HUES64 (cell line): ENCODE results near the gene PPM1K.

Experiments
- H3K27ac ChIP-seq: 2 replicates; pipeline ENCODE4 v1.7.0; 2013; ENCODE audit warnings: low read depth, low read length, inconsistent platforms
- H3K27me3 ChIP-seq: 2 replicates; pipeline ENCODE4 v1.6.1; 2013; ENCODE audit warnings: mild to moderate bottlenecking, low read length; ENCODE audit not compliant: insufficient read depth
- H3K36me3 ChIP-seq: 2 replicates; pipeline ENCODE4 v1.6.1; 2013; ENCODE audit warnings: mild to moderate bottlenecking, low read length; ENCODE audit not compliant: insufficient read depth
- H3K4me1 ChIP-seq: 2 replicates; pipeline ENCODE4 v1.6.1; 2013; ENCODE audit warnings: mild to moderate bottlenecking, low read length, moderate library complexity; ENCODE audit not compliant: insufficient read depth
- H3K4me3 ChIP-seq: 2 replicates; pipeline ENCODE4 v1.5.1; 2013; ENCODE audit warnings: mild to moderate bottlenecking, low read length, moderate library complexity
- H3K9ac ChIP-seq: 2 replicates; pipeline ENCODE4 v1.6.1; 2013; ENCODE audit warnings: mild to moderate bottlenecking, low read depth, low read length
- H3K9me3 ChIP-seq: 2 replicates; pipeline ENCODE4 v1.6.1; 2013; ENCODE audit warnings: low read depth, low read length; ENCODE audit not compliant: insufficient read depth
- WGBS: fragments of 150-250, 120-280 bp; methylation state at CpG from one replicate; pipeline ENCODE4 v1.1.7; 2013; ENCODE audit warnings: missing lambda C conversion rate; 5-methylcytosine and 5-hydroxymethylcytosine counted together

Gene PPM1K

DNA sequence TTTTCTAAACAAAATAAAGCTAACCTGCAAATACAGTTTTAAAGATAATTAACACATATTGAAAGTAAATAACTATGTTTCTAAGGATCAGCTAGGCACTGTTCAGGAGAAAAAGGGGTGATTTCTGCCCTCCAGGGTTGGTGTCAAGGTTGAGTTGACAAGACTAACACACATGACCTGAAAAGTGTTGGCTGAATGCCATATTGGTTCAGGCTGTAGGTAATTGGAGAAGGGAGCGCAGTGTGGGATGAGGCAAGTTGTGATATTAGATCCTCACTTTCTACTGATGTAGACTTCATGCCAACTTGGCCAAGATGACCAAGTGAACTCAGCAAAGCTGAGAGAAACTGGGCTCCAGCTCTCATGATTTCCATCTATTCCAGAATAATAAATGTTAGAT lies 42.2 kb downstream of the PPM1K start:
- Histone ChIP-seq H3K4me1 (no peaks in the 10 kb centered on the region), H3K9ac (no peak overlapping the region), H3K9me3 (no peaks in the 10 kb centered on the region), H3K27ac (no peak overlapping the region), H3K27me3 (no peaks in the 10 kb centered on the region), H3K36me3 (no peaks in the 10 kb centered on the region), H3K4me3 (no peak overlapping the region)
- 94% methylated on average over 1 of the region's 1 CpG for WGBS

DNA sequence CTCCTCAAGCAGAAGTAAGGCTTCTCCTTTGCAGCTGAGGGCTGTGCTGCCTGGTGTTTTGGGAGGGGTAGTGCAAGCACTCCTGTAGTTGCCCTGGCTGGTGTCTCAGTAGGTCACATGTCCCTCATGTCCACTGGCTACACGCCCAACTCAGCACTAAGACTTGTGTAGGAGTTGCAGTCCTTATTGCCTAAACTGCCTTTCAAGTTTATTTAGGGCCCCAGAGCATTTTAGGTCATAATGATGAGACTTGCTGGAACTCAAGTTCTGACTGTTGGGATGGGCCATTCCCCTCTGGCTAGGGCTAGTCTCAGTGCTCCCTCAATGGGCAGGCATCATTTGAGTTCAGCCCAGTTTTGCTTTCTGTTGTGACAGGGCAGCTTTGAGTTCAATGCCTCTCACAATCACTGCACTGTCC lies 44.1 kb downstream of the PPM1K start:
- Histone ChIP-seq H3K27me3 (no peaks in the 10 kb centered on the region), H3K4me3 (no peak overlapping the region), H3K9me3 (no peaks in the 10 kb centered on the region), H3K4me1 (no peaks in the 10 kb centered on the region), H3K9ac (no peak overlapping the region), H3K27ac (no peak overlapping the region), H3K36me3 (no peaks in the 10 kb centered on the region)
- WGBS = 100% methylated on average over 1 of the region's 1 CpG

DNA sequence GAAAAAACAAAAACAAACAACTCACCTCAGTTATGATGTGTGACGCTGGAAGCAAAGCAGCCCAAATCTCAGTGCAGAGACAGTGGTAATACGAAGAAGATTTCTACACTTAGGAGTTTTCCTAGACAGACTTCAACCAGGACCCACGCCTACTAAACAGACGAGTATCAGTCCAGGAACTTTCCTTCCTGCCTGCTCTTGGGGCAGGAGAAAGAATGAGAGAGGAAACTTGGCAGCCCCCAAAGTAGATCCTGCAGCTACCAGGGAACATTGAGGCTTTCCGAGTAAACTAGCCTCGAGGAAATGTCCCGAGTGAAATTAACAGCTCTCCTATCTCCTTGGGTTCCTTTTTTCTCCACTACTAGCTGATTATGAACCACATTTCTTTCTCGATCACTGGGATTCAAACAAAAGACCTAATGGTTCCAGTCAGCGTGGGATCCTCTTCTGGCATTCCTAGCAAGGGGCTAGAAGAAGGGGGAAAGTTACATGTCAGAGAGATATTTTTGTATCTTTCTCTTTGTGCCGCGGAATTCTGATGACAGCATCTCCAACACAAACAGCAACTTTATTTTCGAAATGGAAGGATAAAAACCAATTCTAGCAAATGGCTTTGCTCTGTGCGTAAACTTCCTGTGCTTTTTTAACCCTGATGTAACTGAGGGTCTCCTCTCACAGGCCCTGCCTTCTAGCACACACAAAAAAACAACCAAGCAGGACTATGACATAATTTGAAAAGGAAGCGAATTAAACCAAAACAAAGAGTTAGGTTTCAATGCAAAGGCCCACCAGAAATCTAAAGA lies 53.2 kb downstream of the PPM1K start:
- no peak overlapping the region for H3K27ac ChIP-seq

DNA sequence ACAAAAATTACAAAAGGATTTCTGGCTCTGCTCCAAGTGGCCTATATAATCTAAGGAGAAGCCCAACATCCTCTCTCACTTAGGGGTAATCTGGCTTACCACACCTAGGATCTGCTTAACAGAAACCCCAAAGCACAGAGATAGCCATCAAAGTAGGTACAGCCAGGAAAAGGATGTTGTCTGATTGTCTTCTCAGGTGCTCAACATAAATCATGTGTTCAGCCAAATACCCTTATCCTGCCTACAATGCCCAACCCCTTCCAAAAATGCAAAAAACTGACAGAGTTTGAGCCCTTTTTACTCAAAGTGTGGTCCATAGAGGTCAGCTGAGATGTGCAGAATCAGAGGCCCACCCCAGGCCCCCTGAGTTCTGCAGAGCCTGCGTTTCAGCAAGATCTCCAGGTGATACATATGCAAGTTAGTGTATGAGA lies 53.9 kb downstream of the PPM1K start:
- Histone ChIP-seq H3K27me3 (no peaks in the 10 kb centered on the region), H3K9ac (no peak overlapping the region), H3K4me1 (no peaks in the 10 kb centered on the region), H3K36me3 (no peaks in the 10 kb centered on the region), H3K9me3 (no peaks in the 10 kb centered on the region; the same call in 1 of the 2 replicates), H3K4me3 (no peak overlapping the region), H3K27ac (no peak overlapping the region)
- 89% methylated on average over 1 of the region's 1 CpG for WGBS

More for the DNA sequence above, 53.2 kb downstream of the PPM1K start:
- WGBS = 85% methylated on average over 14 of the region's 14 CpGs
- Histone ChIP-seq H3K9me3 (no peaks in the 10 kb centered on the region; the same call in 1 of the 2 replicates), H3K36me3 (no peaks in the 10 kb centered on the region), H3K27me3 (no peaks in the 10 kb centered on the region), H3K4me3 (no peak overlapping the region), H3K4me1 (no peaks in the 10 kb centered on the region), H3K9ac (no peak overlapping the region)

DNA sequence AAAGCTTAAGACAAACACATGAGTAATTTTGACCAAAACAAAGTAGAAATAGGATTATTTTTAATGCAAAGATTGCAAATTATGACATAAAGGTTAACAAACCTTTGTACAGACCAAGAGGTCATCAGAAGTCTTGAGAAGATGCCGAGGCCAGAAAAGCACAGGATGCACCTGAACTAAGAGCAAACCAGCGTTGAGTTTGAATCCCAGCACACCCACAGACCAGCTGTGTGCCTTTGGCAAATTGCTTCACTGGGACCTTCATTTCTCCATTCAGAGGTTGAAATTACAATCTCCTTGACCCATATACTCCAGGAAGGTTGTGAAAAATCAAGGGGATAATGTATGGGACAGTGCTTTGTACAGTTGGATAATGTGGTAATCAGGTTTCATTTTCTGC lies 56.6 kb downstream of the PPM1K start:
- Histone ChIP-seq H3K9ac (no peak overlapping the region), H3K27me3 (no peaks in the 10 kb centered on the region), H3K27ac (no peak overlapping the region), H3K36me3 (no peaks in the 10 kb centered on the region), H3K9me3 (no peaks in the 10 kb centered on the region), H3K4me1 (no peaks in the 10 kb centered on the region), H3K4me3 (no peak overlapping the region)
- 97% methylated on average over 2 of the region's 2 CpGs for WGBS

DNA sequence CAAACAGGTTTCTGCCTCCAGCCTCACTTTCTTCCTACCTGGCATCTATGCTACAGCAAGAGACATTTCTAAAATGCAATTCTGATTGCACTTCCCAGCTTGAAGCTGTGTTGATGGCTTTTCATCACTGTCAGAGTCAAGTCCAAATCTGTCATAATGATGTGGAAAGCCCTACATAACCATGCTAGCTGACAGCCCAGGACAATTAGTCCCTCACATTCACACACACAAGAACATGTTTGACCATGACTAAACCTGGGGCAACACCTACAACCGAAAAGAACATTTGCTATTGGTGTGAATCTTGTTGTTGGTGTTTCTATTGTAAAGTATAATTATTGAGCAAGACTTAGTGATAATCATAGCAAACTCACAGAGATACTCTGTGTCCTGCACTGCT lies 58.2 kb downstream of the PPM1K start:
- Histone ChIP-seq H3K9me3 (no peaks in the 10 kb centered on the region; the same call in 1 of the 2 replicates), H3K27ac (no peak overlapping the region), H3K36me3 (no peaks in the 10 kb centered on the region), H3K27me3 (no peaks in the 10 kb centered on the region), H3K4me3 (no peak overlapping the region), H3K4me1 (no peaks in the 10 kb centered on the region), H3K9ac (no peak overlapping the region)
- WGBS = no CpG with 5 or more reads among the region's 1 CpG

DNA sequence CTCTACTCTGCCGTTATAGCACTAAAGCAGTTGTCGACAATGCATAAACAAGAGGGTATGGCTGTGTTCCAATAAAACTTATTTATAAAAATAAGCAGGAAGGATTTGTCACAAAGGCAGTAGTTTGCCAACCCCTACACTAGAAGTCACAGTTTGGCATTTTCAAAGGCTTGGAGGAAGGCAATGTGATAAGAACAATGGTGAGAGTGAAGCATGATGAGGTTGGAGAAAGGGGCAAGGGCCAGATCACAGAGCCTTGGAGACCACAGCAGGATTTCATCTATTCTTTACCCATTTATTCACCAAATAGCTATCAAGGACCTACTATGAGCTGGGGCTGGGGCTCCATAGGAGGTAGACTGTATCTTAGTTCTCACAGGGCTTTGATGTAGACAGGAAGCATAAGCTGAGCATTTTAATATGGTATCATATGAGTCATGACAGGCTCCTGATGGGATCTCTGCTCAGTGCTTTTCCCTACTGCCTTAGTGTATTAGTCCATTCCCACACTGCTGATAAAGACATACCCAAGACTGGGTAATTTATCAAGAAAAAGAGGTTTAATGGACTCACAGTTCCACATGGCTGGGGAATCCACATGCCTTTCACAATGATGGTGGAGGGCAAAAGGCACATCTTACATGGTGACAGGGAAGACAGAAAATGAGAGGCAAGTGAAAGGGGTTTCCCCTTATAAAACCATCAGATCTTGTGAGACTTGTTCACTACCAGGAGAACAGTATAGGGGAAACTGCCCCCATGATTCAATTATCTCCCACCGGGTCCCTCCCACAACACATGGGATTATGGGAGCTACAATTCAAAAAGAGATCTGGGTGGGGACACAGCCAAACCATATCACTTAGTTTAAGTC lies 58.9 kb downstream of the PPM1K start:
- Histone ChIP-seq H3K4me1 (no peaks in the 10 kb centered on the region), H3K9me3 (no peaks in the 10 kb centered on the region; the same call in 1 of the 2 replicates), H3K27me3 (no peaks in the 10 kb centered on the region), H3K9ac (no peak overlapping the region), H3K36me3 (no peaks in the 10 kb centered on the region), H3K4me3 (no peak overlapping the region), H3K27ac (no peak overlapping the region)
- WGBS = 94% methylated on average over 2 of the region's 3 CpGs

DNA sequence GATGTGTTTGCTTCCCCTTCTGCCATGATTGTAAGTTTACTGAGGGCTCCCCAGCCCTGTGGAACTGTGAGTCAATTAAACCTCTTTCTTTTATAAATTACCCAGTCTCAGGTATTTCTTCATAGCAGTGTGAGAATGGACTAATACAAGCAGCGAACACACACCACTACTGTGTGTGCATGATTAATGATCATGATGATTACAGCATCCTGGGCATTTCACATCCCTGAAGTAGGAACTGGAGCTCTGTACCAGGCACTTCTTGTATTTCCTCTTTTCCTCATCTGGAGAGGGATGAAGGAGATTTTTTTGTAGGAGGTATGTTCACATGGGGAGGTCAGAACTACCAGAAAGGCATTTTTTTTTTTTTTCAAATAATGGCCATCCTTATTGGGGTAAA lies 60.8 kb downstream of the PPM1K start:
- Histone ChIP-seq H3K9me3 (no peaks in the 10 kb centered on the region; the same call in 1 of the 2 replicates), H3K4me3 (no peak overlapping the region), H3K27me3 (no peaks in the 10 kb centered on the region), H3K36me3 (no peaks in the 10 kb centered on the region), H3K27ac (no peak overlapping the region), H3K9ac (no peak overlapping the region), H3K4me1 (no peaks in the 10 kb centered on the region)
- 91% methylated on average over 1 of the region's 1 CpG for whole genome bisulfite sequencing

DNA sequence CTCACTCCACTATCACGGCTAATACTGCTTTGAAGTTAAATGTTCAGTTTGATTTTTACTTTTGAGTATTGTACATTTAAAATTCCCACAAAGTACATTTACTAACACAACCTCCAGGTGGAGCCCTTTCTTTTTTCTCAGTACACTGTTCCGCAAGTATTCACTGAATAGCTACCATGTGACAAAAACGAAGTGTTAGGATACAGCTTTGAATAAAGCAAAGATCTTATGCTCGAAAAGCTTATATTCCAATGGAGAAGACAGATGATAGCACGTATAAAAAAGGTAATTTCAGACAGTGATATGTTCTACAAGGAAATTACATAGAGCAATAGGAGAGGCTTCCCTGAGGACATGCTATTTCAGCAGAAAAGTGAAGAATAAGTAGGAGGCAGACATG lies 65.3 kb downstream of the PPM1K start:
- no peaks in the 10 kb centered on the region; the same call in 1 of the 2 replicates for H3K9me3 ChIP-seq
- no peaks in the 10 kb centered on the region for H3K36me3 ChIP-seq
- WGBS = 12% methylated on average over 4 of the region's 5 CpGs
- H3K9ac ChIP-seq = no peak overlapping the region
- H3K4me3 ChIP-seq = no peak overlapping the region
- H3K27ac ChIP-seq = no peak overlapping the region
- no peaks in the 10 kb centered on the region for H3K27me3 ChIP-seq
- no peaks in the 10 kb centered on the region for H3K4me1 ChIP-seq

DNA sequence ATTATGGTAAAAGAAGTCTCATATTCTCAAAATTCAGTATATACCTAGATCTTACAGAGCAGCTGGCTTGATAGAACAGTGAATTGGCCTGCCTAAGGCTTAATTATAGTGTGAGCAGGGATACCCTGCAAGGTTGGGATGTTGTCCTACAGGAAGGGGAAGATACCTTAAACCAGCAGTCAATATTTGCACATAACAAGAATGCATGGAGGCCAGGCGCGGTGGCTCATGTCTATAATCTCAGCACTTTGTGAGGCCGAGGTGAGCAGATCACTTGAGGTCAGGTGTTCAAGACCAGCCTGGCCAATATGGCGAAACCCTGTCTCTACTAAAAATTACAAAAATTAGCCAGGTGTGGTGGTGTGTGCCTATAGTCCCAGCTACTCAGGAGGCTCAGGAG lies 67.2 kb downstream of the PPM1K start:
- Histone ChIP-seq H3K4me3 (no peak overlapping the region), H3K4me1 (no peaks in the 10 kb centered on the region), H3K9ac (no peak overlapping the region), H3K36me3 (no peaks in the 10 kb centered on the region), H3K27me3 (no peaks in the 10 kb centered on the region), H3K27ac (no peak overlapping the region), H3K9me3 (no peaks in the 10 kb centered on the region; the same call in 1 of the 2 replicates)
- WGBS = 94% methylated on average over 4 of the region's 4 CpGs

DNA sequence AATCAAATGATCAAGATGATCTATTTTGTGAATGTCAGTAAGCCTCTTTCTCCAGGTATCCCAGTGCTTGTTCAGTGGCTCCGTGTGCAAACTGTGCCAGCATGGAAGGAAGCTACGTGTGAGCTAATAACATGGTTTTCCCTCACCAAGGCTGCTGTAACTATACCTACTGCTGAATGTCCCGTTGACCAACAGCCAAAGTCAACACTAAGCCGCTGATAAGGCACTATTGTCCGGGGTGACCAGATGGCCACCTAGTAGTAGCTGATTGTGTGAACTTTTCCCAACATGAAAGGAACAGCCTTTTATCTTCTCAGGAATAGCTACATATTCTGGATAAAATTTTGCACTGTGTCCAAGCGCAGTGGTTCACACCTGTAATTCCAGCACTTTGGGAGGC lies 68.0 kb downstream of the PPM1K start:
- no peak overlapping the region for H3K9ac ChIP-seq
- 95% methylated on average over 6 of the region's 6 CpGs for WGBS

More for the DNA sequence above, 68.0 kb downstream of the PPM1K start:
- no peaks in the 10 kb centered on the region for H3K27me3 ChIP-seq
- H3K4me3 ChIP-seq = no peak overlapping the region
- no peaks in the 10 kb centered on the region for H3K36me3 ChIP-seq
- no peaks in the 10 kb centered on the region; the same call in 1 of the 2 replicates for H3K4me1 ChIP-seq
- no peaks in the 10 kb centered on the region for H3K9me3 ChIP-seq
- no peak overlapping the region for H3K27ac ChIP-seq
